Measurements from ENCODE around the gene CNTNAP3B. TPM values are rescaled to one million over a fixed set of nuclear protein-coding genes. Genes with fewer than 3 reads are reported as not detected.
"Not testable (repeated sequence)": the region's sequence is repeated elsewhere in the genome, so short reads cannot be mapped to it uniquely, and the experiment has no call there.

Gene CNTNAP3B
- total RNA-seq, 1 donor from 2014 or later: 8.0 TPM

DNA sequence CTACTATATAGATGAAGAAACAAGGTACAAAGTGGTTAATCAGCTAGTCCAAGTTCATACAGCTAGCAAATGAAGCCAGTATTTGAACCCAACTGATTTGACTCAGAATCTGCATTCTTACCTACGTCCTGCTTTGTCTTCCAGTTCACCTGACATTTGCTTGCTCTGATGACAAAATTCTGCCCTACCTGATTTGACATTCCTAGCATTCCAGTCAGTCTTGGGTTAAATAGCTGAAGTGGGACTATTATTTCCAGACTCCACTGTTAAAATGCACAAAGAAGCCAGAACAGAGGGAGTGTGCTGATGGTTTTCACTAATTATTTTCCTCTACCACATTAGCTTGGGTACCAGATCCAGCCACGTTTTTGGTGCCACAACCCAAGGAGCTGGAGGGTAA, 78.5 kb downstream of the CNTNAP3B start:
- H3K9me3 ChIP-seq (replicated peaks); H3K4me3 ChIP-seq; H3K36me3 ChIP-seq; H3K4me1 ChIP-seq; H3K27ac ChIP-seq (replicated peaks); DNase-seq; H3K27me3 ChIP-seq (ENCODE audit: low read depth); intact Hi-C loops (cut with micrococcal nuclease): not testable (repeated sequence)

DNA sequence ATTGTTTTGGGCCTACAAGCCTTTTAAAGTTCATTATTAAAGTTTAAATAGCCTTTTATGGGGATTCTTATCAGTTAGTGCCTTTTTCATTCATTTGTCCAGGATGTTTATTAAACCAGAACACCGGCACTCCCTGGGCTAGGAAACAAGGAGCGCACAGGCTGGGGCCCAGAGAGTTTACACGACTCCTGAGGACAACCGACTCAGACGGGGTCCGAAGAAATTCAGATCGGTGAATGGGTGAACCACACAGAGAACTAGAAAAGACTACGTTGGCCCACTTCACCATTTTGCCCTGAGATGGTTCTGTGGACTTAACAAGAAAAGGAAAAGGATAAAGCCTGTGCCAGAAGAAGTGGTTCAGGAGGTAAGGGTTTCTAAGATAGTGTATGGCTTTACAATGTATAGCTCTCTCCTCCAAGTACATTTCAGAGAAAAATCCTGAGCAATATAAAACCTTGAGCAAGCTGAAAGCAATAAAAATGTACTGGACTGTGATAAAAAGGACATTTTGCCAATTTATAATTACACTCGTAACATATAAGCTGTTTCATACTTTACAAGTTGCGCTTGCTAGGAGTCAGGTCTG, 84.7 kb downstream of the CNTNAP3B start:
- H3K36me3 ChIP-seq; H3K4me3 ChIP-seq; H3K27ac ChIP-seq (replicated peaks); H3K9me3 ChIP-seq (replicated peaks); DNase-seq; H3K27me3 ChIP-seq (ENCODE audit: low read depth); H3K4me1 ChIP-seq; intact Hi-C loops (cut with micrococcal nuclease): not testable (repeated sequence)

DNA sequence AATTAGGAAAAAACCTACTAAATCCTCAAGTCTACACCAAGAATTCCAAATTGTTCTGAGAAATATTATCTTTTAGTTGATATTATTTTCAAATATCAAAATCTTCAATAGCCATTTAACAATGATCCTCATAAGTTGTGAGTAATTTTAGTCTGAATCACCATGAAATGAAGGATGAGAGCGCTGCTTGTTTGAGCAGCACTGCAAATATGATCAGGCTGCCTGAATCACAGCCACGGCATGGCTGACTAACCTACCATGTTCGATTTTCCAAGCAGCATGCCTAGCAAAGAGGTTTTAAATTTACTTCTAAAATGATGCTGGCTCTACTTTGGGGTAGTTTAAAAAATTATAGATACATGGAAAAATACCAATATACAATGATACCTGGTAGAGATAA, 95.7 kb downstream of the CNTNAP3B start:
- H3K9me3 ChIP-seq (replicated peaks); intact Hi-C loops (cut with micrococcal nuclease); H3K36me3 ChIP-seq; H3K27ac ChIP-seq (replicated peaks); H3K4me1 ChIP-seq; H3K27me3 ChIP-seq (ENCODE audit: low read depth); H3K4me3 ChIP-seq; DNase-seq: not testable (repeated sequence)

DNA sequence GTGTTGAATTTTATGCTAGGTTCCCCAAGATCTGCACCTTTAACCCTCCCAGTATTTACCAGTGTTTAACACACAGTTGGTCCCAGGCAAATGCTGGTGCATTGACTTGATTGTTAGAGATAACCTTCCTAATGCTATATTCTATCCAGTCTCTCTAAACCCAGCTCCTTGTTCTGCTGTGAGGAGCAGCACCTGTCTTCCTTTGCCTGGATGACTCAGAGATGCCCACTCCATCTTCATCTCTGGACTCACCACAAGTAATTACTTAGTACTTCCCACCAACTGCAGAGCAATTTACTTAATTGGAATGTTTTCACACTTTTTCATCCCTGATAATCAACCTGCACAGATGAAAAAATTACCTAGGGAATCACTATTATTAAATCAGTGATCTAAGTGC, 108.6 kb downstream of the CNTNAP3B start:
- H3K27ac ChIP-seq (replicated peaks); H3K36me3 ChIP-seq; H3K27me3 ChIP-seq (ENCODE audit: low read depth); DNase-seq; H3K4me3 ChIP-seq; intact Hi-C loops (cut with micrococcal nuclease); H3K4me1 ChIP-seq; H3K9me3 ChIP-seq (replicated peaks): not testable (repeated sequence)

DNA sequence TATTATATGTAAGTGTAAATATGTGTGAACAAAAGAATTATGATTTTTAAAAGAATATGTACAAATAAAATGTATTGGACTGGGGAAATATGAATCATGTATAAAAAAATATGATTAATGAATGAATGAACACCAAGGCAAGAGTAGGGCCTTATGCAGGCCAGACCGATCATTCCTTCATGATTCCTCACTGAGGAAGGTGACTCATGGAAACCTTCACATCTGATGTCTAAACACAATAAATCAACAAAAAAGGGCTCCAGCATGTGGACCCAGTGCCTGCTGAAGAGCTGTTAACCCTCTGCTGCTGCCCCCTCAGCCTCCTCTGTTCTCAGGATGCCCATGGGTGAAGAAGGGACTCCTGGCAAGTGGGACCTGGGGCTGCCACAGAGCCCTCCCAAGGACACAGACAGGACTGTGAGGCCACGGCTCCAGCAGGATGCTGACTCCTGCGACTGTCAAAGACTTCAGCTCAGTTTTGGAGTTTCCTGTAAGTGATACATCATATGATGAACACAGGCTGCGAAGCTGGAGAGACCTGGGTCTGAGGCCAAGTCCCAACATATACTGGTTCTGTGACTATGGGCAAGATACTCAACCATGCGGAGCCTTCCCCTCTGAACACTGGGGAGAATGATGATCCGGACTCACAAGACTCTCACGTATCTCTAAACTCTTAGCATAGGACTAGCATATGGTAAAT, 110.9 kb downstream of the CNTNAP3B start:
- H3K27ac ChIP-seq (replicated peaks); H3K4me3 ChIP-seq; DNase-seq; H3K36me3 ChIP-seq; H3K4me1 ChIP-seq; intact Hi-C loops (cut with micrococcal nuclease); H3K9me3 ChIP-seq (replicated peaks); H3K27me3 ChIP-seq (ENCODE audit: low read depth): not testable (repeated sequence)

DNA sequence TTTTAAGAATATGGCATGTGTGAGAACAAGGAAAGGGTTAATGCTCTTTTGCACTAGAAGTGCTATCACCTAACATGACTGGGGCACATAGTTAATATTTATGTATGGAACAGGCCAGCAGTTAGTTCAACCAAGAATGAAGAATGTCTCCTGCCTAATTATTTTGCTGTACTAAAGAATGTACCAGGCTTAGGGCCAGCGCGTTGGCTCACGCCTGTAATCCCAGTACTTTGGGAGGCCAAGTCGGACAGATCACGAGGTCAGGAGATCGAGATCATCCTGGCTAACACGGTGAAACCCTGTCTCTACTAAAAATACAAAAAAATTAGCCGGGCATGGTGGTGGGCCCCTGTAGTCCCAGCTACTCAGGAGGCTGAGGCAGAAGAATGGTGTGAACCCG, 114.9 kb downstream of the CNTNAP3B start:
- H3K9me3 ChIP-seq (replicated peaks); H3K4me3 ChIP-seq; H3K4me1 ChIP-seq; H3K27me3 ChIP-seq (ENCODE audit: low read depth); H3K27ac ChIP-seq (replicated peaks); H3K36me3 ChIP-seq; intact Hi-C loops (cut with micrococcal nuclease); DNase-seq: not testable (repeated sequence)

DNA sequence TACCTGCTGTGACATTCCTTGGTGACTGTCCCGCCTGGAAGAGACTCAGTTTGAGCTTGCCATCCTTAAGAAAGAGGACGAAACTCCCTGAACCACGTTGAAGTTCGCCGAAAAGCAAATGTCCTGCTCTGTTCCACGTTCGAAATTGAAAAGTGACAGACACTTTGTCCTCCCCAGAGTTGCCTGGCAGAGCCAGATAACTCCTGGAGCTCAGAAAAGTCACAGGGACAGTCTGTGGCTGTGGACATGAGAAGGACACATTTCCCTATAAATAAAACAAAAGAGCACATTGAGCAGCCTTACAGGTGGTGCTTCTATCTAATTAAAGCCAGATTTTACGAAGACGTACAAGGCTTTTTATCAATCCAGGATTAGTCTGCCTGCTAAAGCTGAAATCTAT, 137.6 kb downstream of the CNTNAP3B start:
- intact Hi-C loops (cut with micrococcal nuclease); H3K36me3 ChIP-seq; H3K4me3 ChIP-seq; H3K27ac ChIP-seq (replicated peaks); H3K9me3 ChIP-seq (replicated peaks); DNase-seq; H3K4me1 ChIP-seq; H3K27me3 ChIP-seq (ENCODE audit: low read depth): not testable (repeated sequence)

DNA sequence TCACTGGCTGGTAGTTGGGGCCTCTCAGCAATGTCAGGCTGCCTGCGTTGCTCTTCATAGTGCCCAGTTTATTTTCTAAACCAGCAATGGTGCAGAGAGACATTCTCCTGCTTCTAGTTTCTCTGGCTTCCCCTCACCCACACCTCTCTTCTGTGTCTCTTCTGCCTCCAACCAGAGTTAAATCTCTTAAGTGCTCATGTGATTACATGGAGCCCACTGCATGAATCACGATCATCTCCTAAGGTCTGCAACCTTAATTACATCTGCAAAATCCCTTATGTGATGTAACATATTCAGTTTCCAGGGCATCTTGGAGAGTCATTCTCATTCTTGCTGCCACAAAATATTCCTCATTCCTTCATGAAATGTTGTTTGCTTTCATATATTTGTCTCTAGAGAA, 149.0 kb downstream of the CNTNAP3B start:
- intact Hi-C loops (cut with micrococcal nuclease); H3K9me3 ChIP-seq (replicated peaks); H3K27me3 ChIP-seq (ENCODE audit: low read depth); DNase-seq; H3K36me3 ChIP-seq; H3K27ac ChIP-seq (replicated peaks); H3K4me1 ChIP-seq; H3K4me3 ChIP-seq: not testable (repeated sequence)

DNA sequence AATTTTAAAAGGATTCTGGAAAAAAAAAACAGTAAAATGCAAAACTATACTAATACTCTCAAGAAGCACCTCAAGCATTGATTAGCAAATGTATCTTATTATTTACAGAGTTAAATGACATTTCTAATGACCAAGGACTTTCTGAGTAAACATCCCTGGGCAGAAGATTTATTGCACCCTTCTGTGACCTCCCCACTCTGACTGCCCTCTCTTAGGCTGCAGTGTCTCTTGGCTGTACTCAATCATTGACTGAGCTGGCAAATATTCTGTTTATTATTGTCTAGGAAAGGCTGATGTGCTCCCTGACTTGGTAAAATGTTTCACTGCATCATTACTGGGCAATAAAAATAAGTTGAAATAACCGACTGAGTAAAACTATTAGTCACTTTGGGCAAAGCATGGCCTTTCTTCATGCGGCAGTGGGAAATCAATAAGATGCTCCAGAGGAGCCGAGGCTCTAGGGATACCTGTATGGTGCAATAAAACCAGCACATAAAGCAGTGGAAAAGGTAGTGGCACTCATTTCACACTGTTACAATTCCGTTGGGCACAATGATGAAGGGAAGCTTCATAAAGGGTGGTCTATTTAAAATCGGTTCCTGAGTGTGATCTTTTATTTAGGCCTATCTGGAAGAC, 151.1 kb downstream of the CNTNAP3B start:
- H3K27me3 ChIP-seq (ENCODE audit: low read depth); H3K9me3 ChIP-seq (replicated peaks): not testable (repeated sequence)

DNA sequence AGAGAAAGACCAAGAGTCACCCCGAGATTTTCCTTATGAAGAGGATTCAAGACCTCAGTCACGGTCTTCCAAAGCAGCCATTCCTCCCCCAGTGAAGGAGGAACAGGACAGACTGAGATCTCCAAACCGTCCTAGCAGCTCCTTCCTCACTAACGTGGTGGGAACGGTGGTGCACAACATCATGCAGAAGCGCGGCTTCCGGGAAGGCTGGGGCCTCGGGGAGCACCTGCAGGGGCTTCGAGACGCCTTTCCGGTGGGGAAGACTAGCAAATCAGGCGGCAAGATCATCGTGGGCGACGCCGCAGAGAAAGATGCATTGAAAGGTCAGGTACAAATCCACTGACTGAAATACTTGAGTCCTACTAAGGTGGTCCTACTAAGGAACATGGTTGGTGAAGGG, 154.3 kb downstream of the CNTNAP3B start:
- intact Hi-C loops (cut with micrococcal nuclease); DNase-seq; H3K4me1 ChIP-seq; H3K36me3 ChIP-seq; H3K27ac ChIP-seq (replicated peaks); H3K27me3 ChIP-seq (ENCODE audit: low read depth); H3K9me3 ChIP-seq (replicated peaks); H3K4me3 ChIP-seq: not testable (repeated sequence)

More for the DNA sequence above, 151.1 kb downstream of the CNTNAP3B start:
- H3K4me1 ChIP-seq; intact Hi-C loops (cut with micrococcal nuclease); H3K27ac ChIP-seq (replicated peaks); H3K4me3 ChIP-seq; DNase-seq; H3K36me3 ChIP-seq: not testable (repeated sequence)

DNA sequence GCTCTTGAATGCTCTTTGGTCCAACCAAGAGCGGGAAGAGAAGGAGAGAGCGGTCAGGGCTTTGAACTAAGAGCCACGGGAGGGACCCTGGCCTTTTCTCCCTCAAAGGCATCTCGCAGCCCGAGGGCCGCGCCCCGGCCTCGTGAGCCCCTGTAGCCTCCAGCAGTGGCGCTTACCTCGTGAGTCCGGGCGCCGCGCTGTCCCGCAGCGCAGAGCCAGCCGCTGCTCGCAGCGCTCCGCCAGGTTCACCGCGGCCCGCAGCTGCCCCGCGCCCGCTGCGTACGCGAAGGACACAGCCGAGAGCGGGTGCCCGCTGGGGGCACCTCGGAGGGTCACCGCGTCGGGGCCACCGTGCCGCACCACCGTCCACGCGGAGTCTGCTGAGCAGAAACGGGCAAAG, 176.2 kb downstream of the CNTNAP3B start:
- H3K4me1 ChIP-seq; DNase-seq; intact Hi-C loops (cut with micrococcal nuclease): not testable (repeated sequence)

DNA sequence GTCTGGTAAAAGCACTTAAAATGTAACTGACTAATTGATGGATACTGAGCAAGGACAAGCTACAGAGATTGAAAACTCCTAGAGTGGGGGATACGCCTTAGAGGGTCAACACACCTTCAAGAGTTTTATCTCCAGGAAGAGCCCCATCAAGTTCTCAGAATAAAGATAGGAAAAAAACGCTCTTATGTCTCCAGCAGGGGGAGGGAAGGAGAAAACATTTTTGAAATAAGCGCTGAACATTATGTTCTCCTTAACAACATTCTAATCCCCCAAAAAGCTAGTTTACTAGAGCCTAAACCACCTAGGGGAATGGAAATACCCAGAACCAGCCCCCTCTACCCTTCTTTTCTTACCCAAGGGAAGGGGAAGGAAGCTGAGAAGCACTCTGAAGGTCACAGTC, 187.5 kb downstream of the CNTNAP3B start:
- H3K4me3 ChIP-seq; intact Hi-C loops (cut with micrococcal nuclease); H3K4me1 ChIP-seq; H3K36me3 ChIP-seq; H3K27ac ChIP-seq (replicated peaks); DNase-seq; H3K27me3 ChIP-seq (ENCODE audit: low read depth); H3K9me3 ChIP-seq (replicated peaks): not testable (repeated sequence)

More for the DNA sequence above, 176.2 kb downstream of the CNTNAP3B start:
- H3K27me3 ChIP-seq (ENCODE audit: low read depth); H3K9me3 ChIP-seq (replicated peaks); H3K27ac ChIP-seq (replicated peaks); H3K4me3 ChIP-seq; H3K36me3 ChIP-seq: not testable (repeated sequence)

DNA sequence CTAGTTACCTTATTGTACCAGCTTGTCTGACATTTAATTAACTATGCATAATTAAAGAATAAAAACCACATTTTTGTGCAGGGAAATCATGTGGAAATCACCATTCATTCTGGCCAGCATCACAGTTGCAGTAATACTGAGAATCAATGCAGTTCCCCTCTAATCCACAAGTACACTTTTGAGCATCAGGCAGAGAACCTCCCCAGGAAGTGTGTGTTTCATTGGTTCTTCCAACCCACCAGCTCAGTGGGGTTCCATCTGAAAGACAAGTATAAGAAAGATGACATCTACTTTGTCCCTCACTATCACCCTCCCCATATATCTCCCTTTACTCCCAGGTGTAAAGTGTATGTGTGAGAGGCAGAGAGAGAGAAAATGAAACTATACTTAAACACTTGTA, 191.1 kb downstream of the CNTNAP3B start:
- intact Hi-C loops (cut with micrococcal nuclease); DNase-seq; H3K27me3 ChIP-seq (ENCODE audit: low read depth); H3K36me3 ChIP-seq; H3K27ac ChIP-seq (replicated peaks); H3K4me1 ChIP-seq; H3K9me3 ChIP-seq (replicated peaks); H3K4me3 ChIP-seq: not testable (repeated sequence)

DNA sequence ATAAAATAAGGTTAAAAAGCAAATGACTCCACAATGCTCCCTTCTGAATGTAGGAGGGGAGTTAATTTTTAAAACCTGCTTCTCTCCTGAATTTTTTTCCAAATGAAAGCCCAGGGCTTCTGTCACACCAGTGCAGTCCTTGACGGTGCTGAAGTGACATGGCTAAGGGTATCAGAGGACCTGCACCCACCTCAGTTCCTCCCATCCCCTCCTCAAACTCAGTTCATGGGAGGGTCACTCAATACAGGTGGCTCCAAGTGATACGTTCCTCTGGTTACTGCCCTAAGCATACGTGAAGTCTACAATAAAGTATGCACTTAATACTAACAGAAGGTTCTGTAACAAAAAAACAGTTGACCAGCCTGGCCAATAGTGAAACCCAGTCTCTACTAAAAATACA, 193.5 kb downstream of the CNTNAP3B start:
- intact Hi-C loops (cut with micrococcal nuclease); H3K27ac ChIP-seq (replicated peaks); H3K4me1 ChIP-seq; H3K36me3 ChIP-seq; H3K4me3 ChIP-seq; H3K9me3 ChIP-seq (replicated peaks); DNase-seq; H3K27me3 ChIP-seq (ENCODE audit: low read depth): not testable (repeated sequence)
